Skin of body (tissue), 2 donors: Measurements from ENCODE around the gene USP17L18. TPM values are rescaled to one million over a fixed set of nuclear protein-coding genes. Genes with fewer than 3 reads are reported as not detected.
"Not testable (repeated sequence)": the region's sequence is repeated elsewhere in the genome, so short reads cannot be mapped to it uniquely, and the experiment has no call there.

Experiments used
- DNase-seq: peaks from one replicate; lab custom pipeline; 2025; lab: John Stamatoyannopoulos, UW
- total RNA-seq: library from RNA; depleted of rRNA; stranded (reverse); fragments of >200 nt; gene quantifications from one replicate; pipeline ENCODE4 v1.2.3, GENCODE V29; 2014

The USP17L18 gene, protein sequence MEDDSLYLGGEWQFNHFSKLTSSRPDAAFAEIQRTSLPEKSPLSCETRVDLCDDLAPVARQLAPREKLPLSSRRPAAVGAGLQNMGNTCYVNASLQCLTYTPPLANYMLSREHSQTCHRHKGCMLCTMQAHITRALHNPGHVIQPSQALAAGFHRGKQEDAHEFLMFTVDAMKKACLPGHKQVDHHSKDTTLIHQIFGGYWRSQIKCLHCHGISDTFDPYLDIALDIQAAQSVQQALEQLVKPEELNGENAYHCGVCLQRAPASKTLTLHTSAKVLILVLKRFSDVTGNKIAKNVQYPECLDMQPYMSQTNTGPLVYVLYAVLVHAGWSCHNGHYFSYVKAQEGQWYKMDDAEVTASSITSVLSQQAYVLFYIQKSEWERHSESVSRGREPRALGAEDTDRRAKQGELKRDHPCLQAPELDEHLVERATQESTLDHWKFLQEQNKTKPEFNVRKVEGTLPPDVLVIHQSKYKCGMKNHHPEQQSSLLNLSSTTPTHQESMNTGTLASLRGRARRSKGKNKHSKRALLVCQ
- total RNA-seq, result not detected

- not testable (repeated sequence) for DNase-seq
These were observed at the start of gene USP17L18 for GRCh38 chr4:9247953-9248680. TSS of gene USP17L18 (plus strand) at chr4:9248630. CDS start at chr4:9248630, 0 bp downstream.

DNA sequence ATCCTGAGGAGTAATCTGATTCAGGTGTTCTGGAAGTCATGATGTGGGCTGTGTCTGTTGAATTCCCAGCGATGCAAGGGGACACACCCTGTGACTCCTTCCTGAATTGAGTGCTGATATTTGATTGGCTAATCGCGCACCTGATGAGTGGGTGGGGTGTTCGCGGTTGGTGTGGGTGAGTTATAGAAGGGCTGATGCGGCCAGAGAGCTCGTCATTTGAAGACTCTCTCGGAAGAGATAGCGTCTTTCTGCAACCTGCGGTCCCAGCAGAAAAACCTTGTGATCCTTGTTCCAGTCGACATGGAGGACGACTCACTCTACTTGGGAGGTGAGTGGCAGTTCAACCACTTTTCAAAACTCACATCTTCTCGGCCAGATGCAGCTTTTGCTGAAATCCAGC lies 38.1 kb upstream of the USP17L18 start, which contains the start of gene USP17L10:
USP17L10 (plus strand) TSS at position 301 of the 400 bp plus-strand sequence; CDS start at position 301, 0 bp downstream.
- DNase-seq, result not testable (repeated sequence)

- not testable (repeated sequence) for DNase-seq
These were observed 33.7 kb upstream of the USP17L18 start for GRCh38 chr4:9214701-9215100.

- DNase-seq, result not testable (repeated sequence)
These were observed 33.3 kb upstream of the USP17L18 start, which contains the start of gene USP17L11 for GRCh38 chr4:9215105-9215504. TSS of gene USP17L11 (plus strand) at chr4:9215405. CDS start at chr4:9215405, 0 bp downstream.

DNA sequence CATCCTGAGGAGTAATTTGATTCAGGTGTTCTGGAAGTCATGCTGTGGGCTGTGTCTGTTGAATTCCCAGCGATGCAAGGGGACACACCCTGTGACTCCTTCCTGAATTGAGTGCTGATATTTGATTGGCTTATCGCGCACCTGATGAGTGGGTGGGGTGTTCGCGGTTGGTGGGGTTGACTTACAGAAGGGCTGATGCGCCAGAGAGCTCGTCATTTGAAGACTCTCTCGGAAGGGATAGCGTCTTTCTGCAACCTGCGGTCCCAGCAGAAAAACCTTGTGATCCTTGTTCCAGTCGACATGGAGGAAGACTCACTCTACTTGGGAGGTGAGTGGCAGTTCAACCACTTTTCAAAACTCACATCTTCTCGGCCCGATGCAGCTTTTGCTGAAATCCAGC lies 28.6 kb upstream of the USP17L18 start, which contains the start of gene USP17L12:
USP17L12 (plus strand) TSS at position 301 of the 400 bp plus-strand sequence; CDS start at position 301, 0 bp downstream.
- DNase-seq, result not testable (repeated sequence)

GRCh38 chr4:9224596-9224995 lies 23.8 kb upstream of the USP17L18 start, which contains the start of gene USP17L13:
TSS of gene USP17L13 (plus strand) at chr4:9224896. CDS start at chr4:9224896, 0 bp downstream.
- not testable (repeated sequence) for DNase-seq

DNA sequence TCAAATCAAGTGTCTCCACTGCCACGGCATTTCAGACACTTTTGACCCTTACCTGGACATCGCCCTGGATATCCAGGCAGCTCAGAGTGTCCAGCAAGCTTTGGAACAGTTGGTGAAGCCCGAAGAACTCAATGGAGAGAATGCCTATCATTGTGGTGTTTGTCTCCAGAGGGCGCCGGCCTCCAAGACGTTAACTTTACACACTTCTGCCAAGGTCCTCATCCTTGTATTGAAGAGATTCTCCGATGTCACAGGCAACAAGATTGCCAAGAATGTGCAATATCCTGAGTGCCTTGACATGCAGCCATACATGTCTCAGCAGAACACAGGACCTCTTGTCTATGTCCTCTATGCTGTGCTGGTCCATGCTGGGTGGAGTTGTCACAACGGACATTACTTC lies 18.2 kb upstream of the USP17L18 start:
- not testable (repeated sequence) for DNase-seq

DNA sequence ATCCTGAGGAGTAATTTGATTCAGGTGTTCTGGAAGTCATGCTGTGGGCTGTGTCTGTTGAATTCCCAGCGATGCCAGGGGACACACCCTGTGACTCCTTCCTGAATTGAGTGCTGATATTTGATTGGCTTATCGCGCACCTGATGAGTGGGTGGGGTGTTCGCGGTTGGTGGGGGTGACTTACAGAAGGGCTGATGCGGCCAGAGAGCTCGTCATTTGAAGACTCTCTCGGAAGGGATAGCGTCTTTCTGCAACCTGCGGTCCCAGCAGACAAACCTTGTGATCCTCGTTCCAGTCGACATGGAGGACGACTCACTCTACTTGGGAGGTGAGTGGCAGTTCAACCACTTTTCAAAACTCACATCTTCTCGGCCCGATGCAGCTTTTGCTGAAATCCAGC lies 14.3 kb upstream of the USP17L18 start, which contains the start of gene USP17L15:
USP17L15 (plus strand) TSS at position 301 of the 400 bp plus-strand sequence; CDS start at position 301, 0 bp downstream.
- DNase-seq, result not testable (repeated sequence)

- DNase-seq, result not testable (repeated sequence)
These were observed 10.0 kb upstream of the USP17L18 start for GRCh38 chr4:9238461-9238860.

DNA sequence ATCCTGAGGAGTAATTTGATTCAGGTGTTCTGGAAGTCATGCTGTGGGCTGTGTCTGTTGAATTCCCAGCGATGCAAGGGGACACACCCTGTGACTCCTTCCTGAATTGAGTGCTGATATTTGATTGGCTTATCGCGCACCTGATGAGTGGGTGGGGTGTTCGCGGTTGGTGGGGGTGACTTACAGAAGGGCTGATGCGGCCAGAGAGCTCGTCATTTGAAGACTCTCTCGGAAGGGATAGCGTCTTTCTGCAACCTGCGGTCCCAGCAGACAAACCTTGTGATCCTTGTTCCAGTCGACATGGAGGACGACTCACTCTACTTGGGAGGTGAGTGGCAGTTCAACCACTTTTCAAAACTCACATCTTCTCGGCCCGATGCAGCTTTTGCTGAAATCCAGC lies 4.9 kb upstream of the USP17L18 start, which contains the start of gene USP17L17:
USP17L17 (plus strand) TSS at position 301 of the 400 bp plus-strand sequence; CDS start at position 301, 0 bp downstream.
- not testable (repeated sequence) for DNase-seq

DNA sequence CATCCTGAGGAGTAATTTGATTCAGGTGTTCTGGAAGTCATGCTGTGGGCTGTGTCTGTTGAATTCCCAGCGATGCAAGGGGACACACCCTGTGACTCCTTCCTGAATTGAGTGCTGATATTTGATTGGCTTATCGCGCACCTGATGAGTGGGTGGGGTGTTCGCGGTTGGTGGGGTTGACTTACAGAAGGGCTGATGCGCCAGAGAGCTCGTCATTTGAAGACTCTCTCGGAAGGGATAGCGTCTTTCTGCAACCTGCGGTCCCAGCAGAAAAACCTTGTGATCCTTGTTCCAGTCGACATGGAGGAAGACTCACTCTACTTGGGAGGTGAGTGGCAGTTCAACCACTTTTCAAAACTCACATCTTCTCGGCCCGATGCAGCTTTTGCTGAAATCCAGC lies 4.6 kb downstream of the USP17L18 start, which contains the start of gene USP17L19:
USP17L19 (plus strand) TSS at position 301 of the 400 bp plus-strand sequence; CDS start at position 301, 0 bp downstream.
- DNase-seq, result not testable (repeated sequence)

GRCh38 chr4:9257824-9258223 lies 9.4 kb downstream of the USP17L18 start, which contains the start of gene USP17L20:
TSS of gene USP17L20 (plus strand) at chr4:9258124. CDS start at chr4:9258124, 0 bp downstream.
- DNase-seq, result not testable (repeated sequence)

DNA sequence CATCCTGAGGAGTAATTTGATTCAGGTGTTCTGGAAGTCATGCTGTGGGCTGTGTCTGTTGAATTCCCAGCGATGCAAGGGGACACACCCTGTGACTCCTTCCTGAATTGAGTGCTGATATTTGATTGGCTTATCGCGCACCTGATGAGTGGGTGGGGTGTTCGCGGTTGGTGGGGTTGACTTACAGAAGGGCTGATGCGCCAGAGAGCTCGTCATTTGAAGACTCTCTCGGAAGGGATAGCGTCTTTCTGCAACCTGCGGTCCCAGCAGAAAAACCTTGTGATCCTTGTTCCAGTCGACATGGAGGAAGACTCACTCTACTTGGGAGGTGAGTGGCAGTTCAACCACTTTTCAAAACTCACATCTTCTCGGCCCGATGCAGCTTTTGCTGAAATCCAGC lies 14.1 kb downstream of the USP17L18 start, which contains the start of gene USP17L21:
USP17L21 (plus strand) TSS at position 301 of the 400 bp plus-strand sequence; CDS start at position 301, 0 bp downstream.
- not testable (repeated sequence) for DNase-seq

- not testable (repeated sequence) for DNase-seq
These were observed 18.9 kb downstream of the USP17L18 start, which contains the start of gene USP17L22 for GRCh38 chr4:9267319-9267718. TSS of gene USP17L22 (plus strand) at chr4:9267619. CDS start at chr4:9267619, 0 bp downstream.

DNA sequence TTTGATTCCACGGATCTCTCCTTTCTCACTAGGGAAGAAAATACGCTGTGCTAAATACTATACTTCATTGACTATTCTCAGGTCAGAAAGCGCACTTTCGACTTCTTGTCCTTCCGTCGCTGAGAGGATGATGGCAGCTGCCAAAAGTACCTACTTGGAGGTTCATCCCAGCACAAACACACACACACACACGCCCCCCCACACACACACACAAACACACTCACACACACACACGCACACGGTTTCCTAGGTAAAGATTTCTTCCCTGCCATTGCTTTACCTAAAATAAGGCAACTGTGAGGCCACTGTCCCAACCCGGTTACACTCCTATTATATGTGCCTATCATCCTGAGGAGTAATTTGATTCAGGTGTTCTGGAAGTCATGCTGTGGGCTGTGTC lies 23.3 kb downstream of the USP17L18 start:
- DNase-seq, result not testable (repeated sequence)

Other genes starting within 250 kb of the USP17L18 start
- gene FAM90A26, start 78.2 kb upstream of the USP17L18 start, total RNA-seq, result not detected
- not detected for gene USP17L10, start 38.0 kb upstream of the USP17L18 start, total RNA-seq
- gene USP17L11, start 33.2 kb upstream of the USP17L18 start, total RNA-seq, result not detected
- not detected for gene USP17L12, start 28.5 kb upstream of the USP17L18 start, total RNA-seq
- not detected for gene USP17L13, start 23.7 kb upstream of the USP17L18 start, total RNA-seq
- not detected for gene USP17L15, start 14.2 kb upstream of the USP17L18 start, total RNA-seq
- not detected for gene USP17L17, start 4.8 kb upstream of the USP17L18 start, total RNA-seq
- not detected for gene USP17L19, start 4.7 kb downstream of the USP17L18 start, total RNA-seq
- not detected for gene USP17L20, start 9.5 kb downstream of the USP17L18 start, total RNA-seq
- not detected for gene USP17L21, start 14.2 kb downstream of the USP17L18 start, total RNA-seq
- gene USP17L22, start 19.0 kb downstream of the USP17L18 start, total RNA-seq, result not detected
- not detected for gene USP17L24, start 76.5 kb downstream of the USP17L18 start, total RNA-seq
- gene USP17L25, start 81.3 kb downstream of the USP17L18 start, total RNA-seq, result not detected
- gene USP17L26, start 86.0 kb downstream of the USP17L18 start, total RNA-seq, result not detected
- not detected for gene USP17L5, start 90.8 kb downstream of the USP17L18 start, total RNA-seq
- gene USP17L27, start 95.5 kb downstream of the USP17L18 start, total RNA-seq, result not detected
- not detected for gene USP17L28, start 100.3 kb downstream of the USP17L18 start, total RNA-seq
- not detected for gene USP17L29, start 105.0 kb downstream of the USP17L18 start, total RNA-seq
- not detected for gene USP17L30, start 114.5 kb downstream of the USP17L18 start, total RNA-seq
- gene DEFB131A, start 195.8 kb downstream of the USP17L18 start, total RNA-seq, result not detected